ENCODE results near the gene STK17A. TPM values are rescaled to one million over a fixed set of nuclear protein-coding genes. Genes with fewer than 3 reads are reported as not detected.

STK17A gene
- total and polyA plus RNA-seq, 2 of the 8 experiments (the other 6 are each of a cell fraction or from before 2014, with no cell fraction given), result 2.2 to 12.2 TPM

DNA sequence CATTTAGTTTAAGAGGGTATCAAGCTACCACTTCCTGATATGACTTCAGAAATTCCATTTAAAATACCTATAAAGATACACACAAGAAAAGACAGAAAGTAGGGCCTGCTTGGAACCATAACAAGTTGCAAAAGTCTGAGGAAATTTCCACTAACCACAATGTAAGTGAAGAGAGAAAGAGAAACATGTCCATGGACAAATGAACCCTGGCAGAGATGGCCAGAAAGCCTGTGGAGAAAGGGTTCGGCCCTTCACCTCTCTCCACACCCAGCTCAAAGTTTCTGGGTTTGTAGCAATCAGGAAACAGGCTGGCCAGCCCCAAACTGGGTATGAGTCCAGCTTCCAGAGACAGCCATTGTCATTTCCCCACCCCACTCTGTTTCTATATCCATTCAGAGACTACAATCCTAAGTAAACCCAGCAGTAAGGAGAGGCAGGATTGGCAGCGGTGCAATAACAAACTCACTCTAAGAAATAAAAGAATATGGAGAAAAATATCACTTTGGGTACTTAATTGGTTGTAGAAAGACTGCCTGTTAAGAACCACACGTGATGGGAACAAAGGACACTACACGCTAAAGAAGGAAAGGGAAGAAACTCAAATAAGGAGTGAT, 71.1 kb downstream of the STK17A start (continued):
- TF ChIP-seq SIN3A (conservative IDR thresholded peaks at IDR 0.05 in 1 of 2, IDR thresholded peaks at IDR 0.05 in 1 of 2; ENCODE audit: low read depth in 1 of 2, low read length in 2 of 2) (no peak), SAP30 (IDR thresholded peaks at IDR 0.05; ENCODE audit: insufficient read depth, insufficient replicate concordance, low read length) (no peak), JUN (IDR thresholded peaks at IDR 0.05; ENCODE audit: low read depth, low read length) (no peak), CHD1 (IDR thresholded peaks at IDR 0.05; ENCODE audit: low read depth, low read length) (no peak)
